GM21390 (cell line): ENCODE results near the gene CELF4.

ENCODE experiments used
- ATAC-seq: cut with Tn5 transposase; IDR thresholded peaks from one replicate; pipeline ENCODE4 v1.9.1; 2021; ENCODE audit not compliant: unreplicated experiment

CELF4 gene

GRCh38 chr18:37574113-37574512 lies 8.5 kb upstream of the CELF4 start:
- no peak for ATAC-seq

GRCh38 chr18:37572736-37573135 lies 7.1 kb upstream of the CELF4 start:
- ATAC-seq = no peak

- no peak for ATAC-seq
Measured at GRCh38 chr18:37571266-37571665, 5.7 kb upstream of the CELF4 start.

- ATAC-seq = no peak
Measured at GRCh38 chr18:37570336-37570930, 4.8 kb upstream of the CELF4 start.

GRCh38 chr18:37568671-37569070 lies 3.1 kb upstream of the CELF4 start:
- no peak for ATAC-seq

GRCh38 chr18:37567994-37568359 lies 2.4 kb upstream of the CELF4 start:
- ATAC-seq = no peak

- no peak for ATAC-seq
Measured at GRCh38 chr18:37567061-37567993, 1.7 kb upstream of the CELF4 start.

- no peak for ATAC-seq
Measured at GRCh38 chr18:37566479-37567060, 972 bp upstream of the CELF4 start.

- ATAC-seq = no peak
Measured at GRCh38 chr18:37565977-37566478, 430 bp upstream of the CELF4 start.

- ATAC-seq = no peak
Measured at GRCh38 chr18:37564711-37565100, 892 bp downstream of the CELF4 start.

- no peak for ATAC-seq
Measured at GRCh38 chr18:37563931-37564392, 1.6 kb downstream of the CELF4 start.

- no peak for ATAC-seq
Measured at GRCh38 chr18:37561986-37562385, 3.6 kb downstream of the CELF4 start.

- no peak for ATAC-seq
Measured at GRCh38 chr18:37560003-37560402, 5.6 kb downstream of the CELF4 start.

GRCh38 chr18:37559194-37559593 lies 6.4 kb downstream of the CELF4 start:
- no peak for ATAC-seq

GRCh38 chr18:37554399-37554787 lies 11.2 kb downstream of the CELF4 start:
- no peak for ATAC-seq

- ATAC-seq = no peak
Measured at GRCh38 chr18:37553633-37554398, 11.8 kb downstream of the CELF4 start.

GRCh38 chr18:37552286-37552685 lies 13.3 kb downstream of the CELF4 start:
- ATAC-seq = no peak

GRCh38 chr18:37551846-37552245 lies 13.8 kb downstream of the CELF4 start:
- ATAC-seq = no peak

- no peak for ATAC-seq
Measured at GRCh38 chr18:37551249-37551648, 14.3 kb downstream of the CELF4 start.

GRCh38 chr18:37550118-37550875 lies 15.3 kb downstream of the CELF4 start:
- no peak for ATAC-seq
